Right lobe of liver (tissue), 4 donors: Measurements from ENCODE around the gene AUH.

Experiments
- CTCF ChIP-seq, 4 donors: fragments of 200-600 bp in 3 of 4; fragments of 450-650 bp in 1 of 4; IDR thresholded peaks; one replicate each; pipeline versions ENCODE4 v1.5.1 to v1.8.0; 2016 to 2022; ENCODE audit warnings: antibody characterized with exemption in 4 of 4, mild to moderate bottlenecking in 2 of 4
- POLR2A ChIP-seq: fragments of 450-650 bp; IDR thresholded peaks from one replicate; pipeline ENCODE4 v1.6.1; 2017; ENCODE audit warnings: antibody characterized with exemption, mild to moderate bottlenecking
- donor health status: DM: no; HTN: no; CAD: no.
- donor health status: DM: no; HTN: no; CAD: no.
- donor health status: DM: no; HTN: yes; CAD: no.

GRCh38 chr9:91220021-91220420 lies 141.7 kb downstream of the AUH start:
- TF ChIP-seq CTCF (IDR thresholded peaks at IDR 0.05) (no peak), POLR2A (no peak)
